GM19395 (cell line): Measurements from ENCODE around the gene PLD1.

Experiments used
- ATAC-seq: cut with Tn5 transposase; IDR thresholded peaks from one replicate; pipeline ENCODE4 v1.9.1; 2021; ENCODE audit warnings: mild to moderate bottlenecking, moderate library complexity; ENCODE audit not compliant: unreplicated experiment

PLD1 gene

GRCh38 chr3:171672538-171672937 is 137.7 kb downstream of the PLD1 start:
- no peak for ATAC-seq

DNA sequence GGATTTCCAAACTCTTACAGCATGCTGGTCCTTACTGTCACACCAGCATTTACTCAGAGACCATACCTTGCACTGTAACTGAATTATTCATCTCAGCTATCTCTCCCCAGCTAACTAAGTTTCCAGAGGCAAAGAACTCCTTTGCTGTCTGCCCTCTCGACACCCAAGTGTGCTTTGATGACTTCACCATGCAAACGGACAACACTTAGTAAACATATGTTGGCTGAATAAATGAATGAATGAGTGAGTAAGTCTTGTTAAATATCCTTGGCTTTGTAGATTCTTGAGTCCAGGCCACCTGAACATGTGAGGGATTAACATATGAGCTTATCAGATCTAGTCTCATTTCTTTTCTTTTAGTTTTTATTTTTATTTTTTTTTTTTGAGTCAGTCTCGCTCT is 138.2 kb downstream of the PLD1 start:
- no peak for ATAC-seq

DNA sequence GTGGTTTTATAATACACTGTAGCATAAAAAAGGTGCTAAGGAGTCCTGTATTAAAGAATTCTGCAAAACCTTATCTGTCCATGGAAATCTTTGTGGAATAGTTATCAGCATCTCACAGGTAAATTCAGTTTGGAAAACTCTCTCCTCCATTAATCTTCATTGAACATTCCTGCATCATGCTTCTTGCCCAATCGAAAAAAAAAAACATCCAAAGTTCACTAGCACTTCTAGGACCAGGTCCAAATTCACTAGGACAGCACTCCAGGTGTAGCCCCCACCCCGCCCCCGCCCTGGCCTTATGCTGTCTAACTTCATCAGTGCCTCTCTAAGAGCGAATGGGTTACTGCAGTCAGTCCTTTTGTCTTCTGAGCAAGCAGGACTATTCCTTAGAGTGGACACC is 138.6 kb downstream of the PLD1 start:
- ATAC-seq, result no peak

DNA sequence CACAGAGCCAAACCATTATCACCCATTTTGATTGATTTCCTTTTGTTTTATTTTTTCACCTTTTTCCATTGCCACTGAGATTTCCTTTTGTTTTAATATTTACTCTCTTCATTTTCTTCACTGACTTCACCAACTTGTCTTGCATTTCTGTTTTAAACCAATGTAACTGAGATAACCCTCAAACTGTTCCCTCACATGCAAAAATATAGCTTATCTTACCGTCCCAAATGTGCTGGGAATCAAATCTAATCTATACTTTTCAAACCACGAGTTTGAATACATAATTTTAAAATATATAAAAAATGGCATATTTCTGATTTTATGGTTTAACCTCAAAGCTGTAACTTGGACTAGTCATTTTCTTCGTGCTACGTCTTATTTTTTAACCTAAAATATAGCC is 143.8 kb downstream of the PLD1 start:
- ATAC-seq, result no peak

DNA sequence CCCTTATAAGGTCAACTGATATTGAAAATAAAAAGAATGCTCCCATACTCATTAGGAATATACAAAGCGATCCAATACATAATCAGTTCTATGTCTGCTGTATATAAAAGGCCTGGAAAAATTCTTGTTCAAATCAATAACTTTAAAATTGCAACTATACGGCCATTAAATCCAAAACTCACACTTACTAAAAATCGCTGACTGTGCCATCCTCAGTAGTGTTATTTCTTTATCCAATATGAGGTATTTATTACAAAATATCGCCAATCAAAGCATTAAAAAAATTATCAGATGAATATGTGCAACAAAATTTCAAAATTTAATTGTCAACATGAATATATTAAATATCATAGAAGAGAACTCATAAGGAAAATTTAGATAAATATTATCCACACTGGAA is 146.5 kb downstream of the PLD1 start:
- ATAC-seq, result no peak

DNA sequence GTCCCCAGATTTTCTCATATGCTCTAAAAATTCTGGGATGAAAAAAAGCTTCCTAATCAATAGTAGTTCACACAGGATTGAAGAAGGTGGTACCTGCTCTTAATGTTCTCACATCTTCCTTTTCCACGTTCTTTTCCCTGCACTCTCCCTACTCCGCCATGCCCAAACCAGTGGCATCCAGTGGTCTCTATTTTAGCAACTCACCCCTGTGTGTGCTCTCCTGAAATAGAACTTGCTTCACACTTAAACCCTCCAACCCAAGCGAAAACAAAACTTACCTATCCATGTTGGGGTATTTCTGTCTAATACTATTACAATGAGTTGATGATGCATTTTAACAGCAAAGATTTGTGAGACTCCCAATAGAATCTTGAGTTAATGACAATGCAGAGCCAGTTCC is 148.8 kb downstream of the PLD1 start:
- no peak for ATAC-seq

- ATAC-seq, result no peak
Observed at GRCh38 chr3:171660188-171660587, 150.1 kb downstream of the PLD1 start.

DNA sequence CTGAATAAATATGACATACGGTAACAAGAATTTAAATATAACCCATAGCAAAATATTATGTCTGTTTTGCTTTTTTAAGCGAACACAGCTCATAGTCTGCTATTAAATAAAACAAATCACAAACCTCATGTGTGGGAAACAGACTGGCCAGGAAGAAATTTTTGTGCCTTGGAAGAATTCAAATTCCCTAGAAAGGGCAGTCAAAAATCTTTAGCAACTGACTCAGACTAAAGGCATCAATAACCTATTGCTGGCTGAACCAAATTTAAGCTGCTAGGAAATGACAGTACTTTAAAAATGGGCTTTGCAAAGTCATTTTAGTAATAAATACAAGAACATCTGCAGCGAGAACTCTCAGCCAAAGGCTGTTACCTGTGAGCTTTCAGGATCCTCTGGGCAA is 151.4 kb downstream of the PLD1 start:
- ATAC-seq, result no peak

DNA sequence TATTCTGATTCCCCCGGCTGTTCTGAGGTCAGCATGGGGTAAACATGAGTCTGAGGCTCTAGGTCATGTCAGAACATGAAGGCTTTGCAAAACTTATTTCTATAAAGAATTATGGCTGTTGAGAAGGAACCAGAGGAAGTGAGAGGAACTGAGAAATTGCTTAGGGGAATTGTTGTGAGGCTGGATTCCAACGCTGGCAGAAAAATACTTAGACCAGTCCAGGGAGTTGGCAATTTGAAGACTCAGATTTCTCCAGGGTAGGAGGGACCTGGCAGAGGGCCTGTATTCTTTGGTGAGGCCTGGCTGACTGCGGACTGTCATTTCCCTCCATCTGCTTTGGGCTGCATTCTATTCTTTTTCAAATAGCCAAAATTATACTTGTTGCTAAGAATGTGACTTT is 155.5 kb downstream of the PLD1 start:
- ATAC-seq, result no peak

DNA sequence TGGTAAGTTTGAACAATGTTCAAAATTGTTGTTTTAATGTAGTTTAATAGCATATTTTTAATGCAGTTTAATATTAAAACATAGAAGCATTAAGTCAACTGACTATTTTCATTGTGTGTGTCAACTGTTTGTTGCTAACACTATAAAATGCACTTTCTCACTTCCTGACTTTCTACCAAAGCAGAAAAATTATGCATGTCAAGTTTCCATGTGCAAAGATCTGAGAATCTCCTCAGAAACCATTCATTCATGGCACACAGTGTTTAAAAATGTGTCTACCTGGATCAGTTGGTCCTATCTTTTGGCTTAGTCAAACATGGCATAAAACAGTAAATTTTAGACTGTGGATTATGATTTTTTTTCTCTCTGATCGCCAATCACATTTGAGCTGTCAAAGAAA is 156.0 kb downstream of the PLD1 start:
- ATAC-seq, result no peak

GRCh38 chr3:171653701-171654100 is 156.6 kb downstream of the PLD1 start:
- ATAC-seq, result no peak

DNA sequence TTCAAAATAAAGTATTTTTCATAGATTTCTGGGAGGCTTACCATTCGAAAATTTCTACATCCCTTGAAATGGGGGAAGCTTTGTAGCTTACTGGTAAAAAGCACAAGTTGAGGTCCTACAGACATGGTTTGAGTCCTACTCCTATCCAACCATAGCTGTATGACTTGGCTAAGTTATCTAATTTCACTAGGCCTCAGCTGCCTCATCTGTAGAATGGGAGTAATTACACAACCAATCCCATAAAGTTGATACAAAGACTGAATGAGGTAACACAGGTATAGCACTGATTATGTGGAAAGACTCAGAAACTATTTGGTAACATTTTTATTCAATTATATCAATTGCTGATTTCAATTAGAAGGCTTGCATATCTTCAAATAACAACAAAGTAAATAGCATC is 157.4 kb downstream of the PLD1 start:
- ATAC-seq, result no peak

DNA sequence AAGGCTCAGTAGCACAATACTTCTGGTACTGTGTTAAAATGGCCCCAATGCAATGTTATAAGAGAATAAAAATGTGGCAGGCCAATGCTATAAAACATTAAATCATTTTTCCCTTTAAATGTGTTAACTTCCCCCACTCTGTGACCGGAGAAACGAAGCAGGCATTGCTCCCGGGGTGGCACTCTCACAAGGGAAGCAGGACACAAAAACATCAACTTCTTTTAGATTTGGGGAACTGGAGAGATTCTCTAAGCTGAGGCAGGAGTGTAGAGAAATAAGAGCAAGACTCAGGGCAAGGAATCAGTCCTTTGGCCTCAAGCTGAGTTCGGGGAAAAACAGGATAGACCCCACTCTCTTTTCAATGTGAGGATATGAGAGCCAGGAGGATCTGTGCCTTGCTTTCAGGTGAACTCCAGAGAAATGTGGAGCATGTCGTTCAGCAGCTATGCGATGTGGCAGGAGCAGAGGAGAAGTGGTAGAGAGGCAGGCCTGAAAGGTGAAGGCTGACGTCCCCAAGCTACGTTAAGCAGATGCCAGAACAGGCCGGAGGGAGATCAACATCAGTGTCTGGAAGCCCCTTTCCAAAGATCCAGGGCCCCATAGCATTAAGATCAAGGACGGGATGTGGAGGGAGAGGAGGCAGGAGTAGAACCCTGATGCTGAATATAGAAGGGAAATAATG is 160.2 kb downstream of the PLD1 start:
- ATAC-seq, result no peak

GRCh38 chr3:171649267-171649666 is 161.0 kb downstream of the PLD1 start:
- ATAC-seq, result no peak

DNA sequence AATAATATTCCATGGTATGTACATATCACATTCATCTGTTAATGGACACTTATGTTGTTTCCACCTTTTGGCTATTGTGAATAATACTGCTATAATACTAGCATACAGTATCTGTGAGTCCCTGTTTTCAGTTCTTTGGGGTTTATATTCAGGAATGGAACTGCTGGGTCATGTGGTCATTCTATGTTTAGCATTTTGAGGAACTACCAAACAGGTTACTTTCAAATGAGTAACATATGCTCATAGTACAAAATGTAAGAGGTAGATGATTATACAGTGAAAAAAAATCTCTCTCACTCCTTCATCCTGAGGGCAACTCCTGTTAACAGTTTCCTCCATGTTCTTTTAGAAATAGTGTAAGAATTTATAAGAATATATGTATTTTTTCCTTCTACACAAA is 162.2 kb downstream of the PLD1 start:
- ATAC-seq, result no peak

DNA sequence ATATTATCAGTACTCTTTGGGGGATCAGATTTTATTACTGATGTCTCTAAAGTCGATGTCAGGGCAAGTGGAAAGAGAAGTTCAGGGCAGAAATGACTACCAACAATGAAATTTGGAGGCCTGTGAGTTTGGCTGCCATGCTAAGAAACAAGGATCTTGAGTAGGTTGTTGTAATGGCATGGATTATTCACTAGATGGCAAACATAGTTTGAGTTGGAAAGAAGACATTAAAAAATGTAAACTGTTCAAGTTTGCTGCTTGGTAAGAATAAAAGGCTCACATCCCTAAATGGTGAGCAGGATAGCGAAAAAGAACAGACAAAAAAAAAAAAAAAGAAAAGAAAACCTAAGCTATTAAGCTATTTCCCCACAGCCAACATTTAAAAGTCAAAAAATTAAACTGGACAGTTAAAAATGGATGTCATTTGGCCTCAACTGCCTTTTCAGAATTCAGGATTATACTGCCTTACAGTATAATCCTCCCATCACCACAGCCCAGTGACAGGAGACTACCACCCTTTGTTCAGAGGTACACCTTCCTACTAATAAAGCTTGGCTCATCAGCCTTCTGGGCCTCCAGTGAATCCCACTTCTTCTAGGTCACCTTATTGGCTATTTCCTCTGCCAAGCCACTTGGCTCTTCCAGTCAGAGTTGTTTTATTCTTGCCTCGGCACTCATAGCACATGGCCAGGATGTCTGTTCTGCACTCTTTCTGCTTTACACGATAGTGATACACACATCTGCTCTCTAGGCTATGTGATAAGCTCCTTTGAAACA is 163.7 kb downstream of the PLD1 start:
- no peak for ATAC-seq

GRCh38 chr3:171644681-171645080 is 165.6 kb downstream of the PLD1 start:
- no peak for ATAC-seq

- ATAC-seq, result no peak
Observed at GRCh38 chr3:171643681-171644080, 166.6 kb downstream of the PLD1 start.

GRCh38 chr3:171643033-171643432 is 167.2 kb downstream of the PLD1 start:
- no peak for ATAC-seq

DNA sequence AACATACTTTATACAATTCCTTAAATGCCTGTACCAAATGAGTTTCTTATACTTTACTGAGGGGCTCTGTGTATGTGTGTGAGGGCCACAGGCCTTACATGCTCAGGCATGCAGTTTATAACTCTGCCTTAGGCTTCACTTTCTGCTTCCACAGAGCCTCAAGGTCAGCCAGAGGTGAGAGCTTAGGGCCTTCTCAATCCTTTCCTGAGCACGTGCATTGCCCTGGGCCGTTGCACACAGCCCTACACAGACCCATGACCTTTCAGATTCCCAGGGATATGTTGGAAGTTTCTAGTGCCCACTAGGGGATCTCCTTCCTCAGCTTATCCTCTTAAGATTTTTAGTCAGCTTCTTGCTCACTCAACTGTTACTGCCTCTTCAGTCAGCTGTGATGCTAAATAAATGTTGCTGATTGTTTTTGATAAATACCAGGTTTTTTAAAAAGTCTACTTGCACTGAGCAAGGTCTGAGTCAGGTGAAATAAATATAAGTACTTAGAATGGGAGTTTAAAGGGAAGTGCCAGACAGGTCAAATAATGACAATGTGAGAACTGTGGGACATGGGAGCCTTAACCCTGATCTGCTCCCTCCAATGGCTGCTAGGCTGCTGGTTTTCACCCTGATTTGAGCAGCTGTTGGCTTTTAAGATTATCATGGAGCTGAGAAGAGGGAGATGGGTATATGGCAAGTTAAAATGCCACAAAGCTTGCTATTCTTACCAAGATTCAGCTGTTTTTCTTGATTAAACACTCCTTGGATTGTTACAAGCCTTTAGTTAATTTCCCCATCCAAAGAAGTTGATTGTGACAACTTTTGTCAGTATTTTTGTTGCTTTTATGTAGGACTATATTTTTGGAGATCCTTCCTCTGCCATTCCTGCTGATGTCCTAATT is 169.5 kb downstream of the PLD1 start:
- no peak for ATAC-seq

DNA sequence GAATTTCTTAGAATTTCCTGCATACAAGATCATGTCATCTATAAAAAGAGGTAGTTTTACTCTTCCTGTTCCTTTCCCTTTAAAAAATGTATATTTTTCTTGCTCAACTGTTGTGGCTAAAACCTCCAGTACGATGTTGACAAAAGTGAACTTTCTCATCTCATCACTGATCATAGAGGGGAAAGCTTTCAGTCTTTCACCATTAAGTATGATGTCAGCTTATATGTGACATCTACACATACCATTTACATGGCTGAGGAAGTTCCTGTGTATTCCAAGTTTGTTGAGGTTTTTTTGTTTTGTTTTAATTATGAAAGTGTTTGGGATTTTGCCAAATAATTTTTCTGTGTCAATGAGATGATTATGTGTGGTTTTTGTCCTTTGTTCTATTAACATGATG is 173.6 kb downstream of the PLD1 start:
- ATAC-seq, result no peak

DNA sequence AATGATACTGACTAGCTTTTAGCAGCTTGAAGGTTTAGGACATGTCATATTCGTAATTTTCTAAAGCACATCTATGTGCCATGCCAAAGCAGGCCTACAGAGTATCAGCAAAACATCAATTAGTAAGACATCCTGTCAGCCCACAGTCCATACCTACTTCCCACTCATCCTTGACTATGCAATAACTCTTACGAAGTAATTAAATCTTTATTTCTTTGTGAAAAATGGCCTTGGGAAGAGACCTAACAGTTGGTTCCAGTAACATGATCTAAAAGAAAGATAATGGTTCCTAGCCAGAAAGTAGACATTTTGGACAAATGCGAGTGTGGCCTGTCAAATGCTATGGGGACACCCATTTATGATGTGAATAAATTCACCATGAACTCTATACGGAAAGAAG is 177.5 kb downstream of the PLD1 start:
- ATAC-seq, result no peak
